HG02973 (cell line): ENCODE measurements around the gene HIRIP3.
A peak's percentile ranks its signal among the peaks of the same experiment; 100 is the strongest.

ENCODE experiments used
- ATAC-seq: cut with Tn5 transposase; IDR thresholded peaks from one replicate; pipeline ENCODE4 v1.9.1; 2021; ENCODE audit warnings: moderate library complexity; ENCODE audit not compliant: unreplicated experiment

Gene HIRIP3

DNA sequence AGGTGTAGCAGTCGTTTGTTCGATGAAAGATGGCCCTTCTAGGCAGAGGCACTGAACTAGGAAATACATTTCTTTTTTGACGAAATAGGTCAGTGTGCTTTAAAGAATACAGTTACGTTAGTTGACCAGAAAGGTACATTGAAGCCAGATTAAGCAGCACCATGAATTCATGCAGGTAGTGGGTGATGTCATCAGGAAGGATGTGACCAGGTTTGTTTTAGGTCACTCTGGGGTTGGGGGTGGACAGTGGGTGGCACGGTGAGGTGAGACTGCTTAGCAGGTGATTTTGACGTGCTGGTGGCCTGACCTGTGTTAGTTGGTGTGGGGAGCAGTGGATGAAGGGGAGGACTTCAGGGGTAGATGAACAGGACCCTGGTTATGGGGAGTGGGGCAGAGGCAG lies 4.2 kb upstream of the HIRIP3 start:
- no peak for ATAC-seq

DNA sequence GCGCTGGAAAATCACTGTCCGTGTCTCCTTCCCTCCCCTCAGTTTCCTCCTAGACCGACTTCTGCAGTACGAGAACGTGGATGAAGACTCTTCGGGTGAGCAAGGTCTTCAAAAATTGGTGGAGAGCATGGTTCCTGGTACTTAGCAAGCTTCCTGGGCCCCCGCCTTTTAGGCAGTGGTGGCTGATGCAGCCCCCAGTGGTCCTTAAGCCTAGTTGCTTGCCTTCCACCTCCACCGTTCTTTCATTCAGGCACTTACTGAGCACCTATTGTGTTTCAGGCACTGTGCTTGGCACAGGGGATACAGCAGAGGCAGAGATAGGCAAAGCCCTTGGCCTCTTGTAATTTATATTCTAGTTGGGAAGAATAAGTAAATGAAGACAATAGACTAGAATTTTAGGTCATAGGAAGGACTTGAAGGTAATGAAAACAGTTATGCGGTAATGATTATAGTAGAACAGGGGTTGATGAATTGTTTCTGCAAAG lies 1.4 kb upstream of the HIRIP3 start:
- no peak for ATAC-seq

DNA sequence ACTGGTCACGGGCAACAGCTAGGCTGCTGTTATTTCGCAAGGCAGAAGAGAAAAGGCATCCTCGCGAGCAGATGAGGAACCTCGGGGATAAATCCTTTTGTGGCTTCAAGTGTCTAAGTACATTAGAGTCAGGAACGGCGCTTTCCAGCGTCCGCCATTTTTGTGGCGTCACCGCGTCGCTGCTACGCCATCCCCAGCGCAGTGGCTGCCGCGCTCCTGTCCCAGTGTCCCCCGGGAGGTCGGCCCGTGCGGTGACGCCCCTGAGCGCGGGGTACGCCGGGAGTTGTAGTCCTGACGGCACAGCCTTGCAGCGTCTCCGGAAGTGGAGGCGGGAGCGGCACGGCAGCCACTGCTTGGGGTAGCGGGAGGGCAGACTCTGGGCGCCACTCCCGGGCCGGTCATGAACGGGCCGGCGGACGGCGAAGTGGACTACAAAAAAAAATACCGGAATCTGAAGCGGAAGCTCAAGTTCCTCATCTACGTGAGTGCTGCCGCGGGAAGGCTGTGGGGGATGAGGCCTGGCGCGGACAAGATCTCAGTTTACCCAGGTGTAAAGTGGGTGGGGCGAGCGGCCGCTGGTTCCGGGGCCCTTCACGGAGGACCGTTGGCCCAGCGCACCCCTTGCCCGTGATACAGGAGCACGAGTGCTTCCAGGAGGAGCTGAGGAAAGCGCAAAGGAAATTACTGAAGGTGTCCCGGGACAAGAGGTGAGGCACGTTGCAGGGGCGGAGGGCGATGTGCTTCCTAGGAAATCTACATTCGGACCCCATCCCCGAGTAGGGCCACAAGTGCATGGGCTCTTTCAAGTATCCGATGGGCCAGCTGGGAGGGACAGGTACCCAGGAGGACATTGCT lies 721 bp upstream of the HIRIP3 start, which contains the start of gene INO80E:
Gene INO80E, plus strand, starts transcription at position 331 of the 855 bp plus-strand sequence. Its CDS starts 70 bp downstream, at position 401.
- peak; percentile 83 for ATAC-seq

DNA sequence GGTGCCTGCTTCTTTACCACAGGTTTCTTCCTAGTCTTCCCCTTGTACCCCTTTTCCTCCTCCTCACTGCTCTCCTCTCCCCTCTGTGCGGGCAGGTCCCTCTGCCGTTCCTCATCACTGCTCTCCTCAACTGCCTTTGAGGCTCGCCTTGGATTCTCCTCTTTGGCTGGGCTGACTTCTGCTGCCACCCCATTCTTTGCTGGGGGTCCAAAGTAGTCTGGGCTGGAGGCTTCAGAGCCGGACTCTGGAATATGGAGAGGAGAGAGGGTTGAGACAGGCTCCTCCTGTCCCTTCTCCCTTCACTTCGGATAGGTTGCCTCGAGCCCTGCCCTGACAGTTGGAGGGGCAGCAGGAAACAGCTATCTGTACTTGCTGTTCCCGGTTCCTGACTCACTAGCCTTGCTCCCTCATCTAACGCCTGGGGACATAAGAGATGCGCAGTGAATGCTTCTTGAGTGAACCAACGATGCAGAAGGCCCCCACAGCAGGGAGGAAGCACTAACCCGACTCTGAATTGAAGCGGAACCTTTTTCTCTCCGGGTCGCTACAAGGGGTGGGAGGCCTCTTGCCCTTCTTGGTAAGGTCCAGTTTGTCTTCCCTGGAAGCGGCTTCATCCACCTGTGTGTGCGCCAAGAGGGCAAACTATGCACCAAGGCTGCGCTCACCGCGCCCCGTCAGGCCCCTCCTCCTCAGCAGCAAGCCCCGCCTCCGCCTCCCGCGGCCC lies 655 bp downstream of the HIRIP3 start:
- ATAC-seq, result peak; percentile 26

DNA sequence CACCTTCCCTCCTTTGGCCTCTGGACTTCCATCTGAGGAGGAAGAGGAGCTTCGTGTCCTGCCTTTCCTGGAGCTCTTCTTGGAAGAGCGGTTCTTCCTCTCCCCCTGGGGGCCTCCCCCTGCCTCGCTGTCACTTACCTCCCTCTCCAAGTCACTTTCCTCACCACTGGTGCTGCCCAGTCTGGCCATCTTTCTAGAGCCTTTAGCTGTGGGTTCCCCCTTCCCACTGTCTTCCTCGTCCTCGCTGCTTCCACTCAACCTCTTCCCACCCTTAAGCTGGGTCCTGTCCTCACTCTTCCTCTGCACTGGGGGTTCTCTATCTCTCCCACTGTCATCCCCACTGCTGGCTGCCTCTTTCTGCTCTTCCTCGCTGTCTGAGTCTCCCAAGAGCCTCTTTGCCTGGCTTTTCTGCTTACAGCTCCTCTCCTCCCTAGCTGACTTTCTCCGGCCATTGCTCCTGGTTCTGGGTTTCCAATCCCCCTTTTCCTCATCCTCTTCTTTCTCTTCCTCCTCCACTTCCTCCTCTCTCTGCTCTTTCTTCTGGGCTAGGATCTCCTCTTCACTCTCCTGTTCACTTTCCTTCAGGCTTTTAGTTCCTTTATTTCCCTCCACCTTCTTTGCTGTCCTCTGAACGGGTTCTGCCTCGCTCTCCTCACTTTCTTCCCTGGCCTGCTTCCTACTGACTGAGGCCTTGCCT lies 1.4 kb downstream of the HIRIP3 start:
- no peak for ATAC-seq

DNA sequence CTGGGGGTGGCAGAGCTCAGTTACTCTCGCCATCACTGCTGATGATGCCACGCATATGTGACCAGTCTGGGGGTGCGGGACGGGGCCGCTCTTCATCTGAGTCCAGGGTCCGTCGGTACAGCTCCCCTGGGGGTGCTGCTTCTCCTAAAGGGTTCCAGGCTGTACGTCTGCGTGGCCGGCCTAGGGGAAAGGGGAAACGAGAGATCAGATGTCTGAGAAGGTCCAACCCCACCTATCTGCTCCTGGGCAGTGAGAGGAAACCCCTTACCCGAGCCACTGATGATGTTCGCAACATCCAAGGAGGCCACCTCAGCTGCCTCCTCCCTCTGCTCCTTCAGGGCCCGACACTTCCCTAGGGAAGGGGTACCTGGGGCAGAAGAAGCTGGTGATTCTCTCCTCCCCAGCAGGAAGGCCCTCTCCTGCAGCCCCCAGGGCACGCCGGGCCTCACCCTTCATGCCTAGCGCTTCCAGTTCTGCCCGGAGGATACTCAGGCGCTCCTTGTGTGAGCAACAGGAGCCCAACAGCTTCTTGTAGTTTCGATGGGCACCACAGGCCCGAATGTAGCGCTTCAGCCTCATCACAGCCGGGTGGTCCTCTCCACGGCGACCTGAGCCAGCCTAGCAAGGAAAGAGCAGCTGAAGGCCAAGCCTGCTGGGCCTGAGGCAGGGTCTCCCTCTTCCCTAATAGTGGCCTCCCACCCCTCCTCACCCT lies 2.1 kb downstream of the HIRIP3 start:
- ATAC-seq, result no peak

DNA sequence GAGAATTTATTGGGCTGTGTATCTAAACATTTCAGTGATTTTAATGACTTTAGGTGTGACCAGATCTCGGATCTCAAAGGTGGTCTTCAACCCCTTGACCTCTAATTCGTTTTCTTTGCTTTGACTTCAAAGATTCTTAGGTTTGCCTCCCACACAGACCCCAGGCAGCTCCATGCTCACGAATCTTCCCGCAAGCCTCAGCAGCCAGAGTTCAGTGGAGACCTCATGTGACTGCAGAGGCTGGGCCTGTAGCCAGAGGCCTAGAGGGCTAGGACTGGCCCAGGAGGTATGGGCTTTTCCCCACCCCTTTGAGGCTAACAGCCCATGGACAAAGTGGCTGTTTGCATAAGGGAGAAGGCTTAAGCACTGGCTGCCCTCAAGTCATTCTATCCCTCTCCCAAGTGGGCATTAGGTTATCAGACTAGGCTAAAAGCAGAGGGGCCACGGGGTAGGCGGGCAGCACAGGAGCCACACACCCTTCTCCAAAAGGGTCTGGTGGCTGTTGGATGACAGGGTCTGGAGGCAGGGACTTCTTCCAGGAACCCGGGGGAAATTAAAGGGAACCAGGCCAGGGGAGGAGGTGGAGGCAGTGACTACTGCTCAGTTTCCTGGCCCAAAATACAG lies 3.0 kb downstream of the HIRIP3 start:
- no peak for ATAC-seq

DNA sequence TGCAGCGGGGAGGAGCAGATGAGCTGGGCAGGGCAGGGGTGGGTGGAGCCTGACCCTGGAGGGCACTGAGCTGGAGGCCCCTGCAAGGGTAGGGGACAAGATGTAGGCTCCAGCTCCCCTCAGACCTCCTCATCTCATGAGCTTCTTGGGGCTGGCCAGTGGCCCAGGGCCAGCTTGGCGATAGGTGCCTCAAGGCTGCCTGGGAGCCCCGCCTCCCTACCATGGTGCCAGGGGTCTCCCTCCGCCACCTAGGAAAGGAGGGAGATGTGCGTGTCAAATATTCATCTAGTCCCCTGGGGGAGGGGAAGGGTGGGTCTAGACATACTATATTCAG lies 3.9 kb downstream of the HIRIP3 start:
- ATAC-seq, result no peak

DNA sequence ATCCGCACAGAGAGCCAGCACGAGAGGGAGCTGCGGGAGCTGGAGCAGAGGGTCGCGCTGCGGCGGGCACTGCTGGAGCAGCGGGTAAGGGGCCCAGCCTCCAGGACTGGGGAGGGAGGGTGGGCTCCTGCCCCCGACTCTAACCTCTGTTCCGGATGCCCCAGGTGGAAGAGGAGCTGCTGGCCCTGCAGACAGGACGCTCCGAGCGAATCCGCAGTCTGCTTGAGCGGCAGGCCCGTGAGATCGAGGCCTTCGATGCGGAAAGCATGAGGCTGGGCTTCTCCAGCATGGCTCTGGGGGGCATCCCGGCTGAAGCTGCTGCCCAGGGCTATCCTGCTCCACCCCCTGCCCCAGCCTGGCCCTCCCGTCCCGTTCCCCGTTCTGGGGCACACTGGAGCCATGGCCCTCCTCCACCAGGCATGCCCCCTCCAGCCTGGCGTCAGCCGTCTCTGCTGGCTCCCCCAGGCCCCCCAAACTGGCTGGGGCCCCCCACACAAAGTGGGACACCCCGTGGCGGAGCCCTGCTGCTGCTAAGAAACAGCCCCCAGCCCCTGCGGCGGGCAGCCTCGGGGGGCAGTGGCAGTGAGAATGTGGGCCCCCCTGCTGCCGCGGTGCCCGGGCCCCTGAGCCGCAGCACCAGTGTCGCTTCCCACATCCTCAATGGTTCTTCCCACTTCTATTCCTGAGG lies 4.4 kb downstream of the HIRIP3 start:
- ATAC-seq, result no peak

DNA sequence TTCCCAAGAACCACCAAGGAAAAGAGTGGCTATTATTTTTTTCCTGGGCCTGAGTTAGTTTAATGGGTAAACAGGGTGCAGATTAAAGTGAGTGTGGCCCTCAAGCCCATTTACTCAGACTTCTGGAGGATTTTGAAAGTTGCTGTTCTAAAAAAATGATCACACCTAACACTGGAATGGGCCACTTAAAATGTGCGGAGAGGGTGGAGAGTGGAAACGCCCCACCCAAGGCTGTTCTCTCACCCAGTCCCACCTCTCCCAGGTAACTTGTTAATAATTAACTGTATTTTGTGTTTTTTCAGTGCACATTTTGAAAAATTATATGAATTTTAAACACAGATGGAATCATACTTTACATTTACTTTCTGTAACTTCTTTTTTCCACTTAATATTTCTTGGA lies 5.4 kb downstream of the HIRIP3 start:
- no peak for ATAC-seq

DNA sequence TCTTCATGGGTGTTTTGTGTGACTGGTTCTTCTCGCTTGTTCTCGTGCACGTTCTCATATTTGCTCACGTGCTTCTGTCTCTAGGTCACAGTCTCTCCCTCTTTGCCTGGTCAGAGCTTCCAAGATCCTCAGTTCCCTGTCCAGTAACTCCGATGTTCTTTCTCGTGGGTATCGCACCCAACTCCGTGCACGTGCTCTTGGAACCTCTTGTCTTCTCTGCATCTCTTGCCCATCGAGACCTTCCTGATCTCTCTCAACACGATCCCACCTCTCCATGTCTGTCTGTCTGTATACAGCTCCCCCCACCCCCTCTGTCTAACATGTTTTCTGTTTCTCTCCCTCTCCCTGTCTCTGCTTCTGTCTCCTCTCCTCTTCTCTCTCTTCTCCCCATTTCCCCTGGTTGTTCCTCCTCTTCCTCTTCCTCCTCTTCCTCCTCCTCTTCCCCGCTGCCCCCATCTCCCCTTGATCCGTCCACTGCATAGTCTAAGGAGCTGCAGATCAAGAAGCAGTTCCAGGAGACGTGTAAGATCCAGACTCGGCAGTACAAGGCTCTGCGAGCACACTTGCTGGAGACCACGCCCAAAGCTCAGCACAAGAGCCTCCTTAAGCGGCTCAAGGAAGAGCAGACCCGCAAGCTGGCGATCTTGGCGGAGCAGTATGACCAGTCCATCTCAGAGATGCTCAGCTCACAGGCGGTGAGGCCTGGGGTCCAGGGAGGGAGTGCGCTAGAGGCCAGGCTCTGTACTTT lies 6.1 kb downstream of the HIRIP3 start:
- ATAC-seq, result no peak

DNA sequence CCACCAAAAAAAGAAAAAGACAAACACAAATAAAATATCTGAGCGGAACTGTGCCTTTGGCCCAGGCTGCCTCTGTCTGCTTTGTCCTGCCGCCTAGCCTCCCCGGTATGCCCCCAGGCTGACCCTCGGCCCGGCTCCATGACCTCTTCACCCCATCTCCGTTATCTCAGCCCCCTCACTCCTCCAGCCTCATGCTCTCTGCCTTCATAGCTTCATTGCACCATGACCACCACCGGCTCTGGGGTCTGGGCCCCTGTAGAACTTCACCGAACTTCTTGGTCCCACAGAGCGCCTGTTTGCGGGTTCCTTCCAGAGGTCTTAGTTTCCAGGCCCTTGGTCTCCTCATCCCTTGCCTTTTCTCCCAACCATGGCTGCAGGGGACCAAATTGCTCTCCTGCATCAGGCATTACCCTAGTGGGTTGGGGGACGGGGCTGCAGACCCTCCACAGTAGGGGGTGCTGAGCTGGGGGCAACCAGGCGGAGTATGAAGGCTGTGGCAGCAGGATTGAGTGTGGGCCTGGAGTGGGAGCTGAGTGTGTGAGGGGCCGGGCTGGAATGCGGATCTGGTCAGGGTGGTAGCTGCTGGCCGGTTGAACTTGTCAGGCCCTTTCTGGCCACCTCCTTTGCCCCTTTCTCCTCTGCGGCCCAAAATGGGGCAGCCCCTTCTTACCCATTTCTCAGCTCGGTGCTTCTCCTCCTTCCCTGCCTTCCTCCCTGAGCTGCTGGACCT lies 6.9 kb downstream of the HIRIP3 start:
- no peak for ATAC-seq

DNA sequence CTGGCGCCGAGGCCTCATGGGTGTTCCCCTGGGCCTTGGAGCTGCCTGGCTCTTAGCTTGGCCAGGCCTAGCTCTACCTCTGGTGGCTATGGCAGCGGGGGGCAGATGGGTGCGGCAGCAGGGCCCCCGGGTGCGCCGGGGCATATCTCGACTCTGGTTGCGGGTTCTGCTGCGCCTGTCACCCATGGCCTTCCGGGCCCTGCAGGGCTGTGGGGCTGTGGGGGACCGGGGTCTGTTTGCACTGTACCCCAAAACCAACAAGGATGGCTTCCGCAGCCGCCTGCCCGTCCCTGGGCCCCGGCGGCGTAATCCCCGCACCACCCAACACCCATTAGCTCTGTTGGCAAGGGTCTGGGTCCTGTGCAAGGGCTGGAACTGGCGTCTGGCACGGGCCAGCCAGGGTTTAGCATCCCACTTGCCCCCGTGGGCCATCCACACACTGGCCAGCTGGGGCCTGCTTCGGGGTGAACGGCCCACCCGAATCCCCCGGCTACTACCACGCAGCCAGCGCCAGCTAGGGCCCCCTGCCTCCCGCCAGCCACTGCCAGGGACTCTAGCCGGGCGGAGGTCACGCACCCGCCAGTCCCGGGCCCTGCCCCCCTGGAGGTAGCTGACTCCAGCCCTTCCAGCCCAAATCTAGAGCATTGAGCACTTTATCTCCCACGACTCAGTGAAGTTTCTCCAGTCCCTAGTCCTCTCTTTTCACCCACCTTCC lies 7.9 kb downstream of the HIRIP3 start:
- ATAC-seq, result no peak

DNA sequence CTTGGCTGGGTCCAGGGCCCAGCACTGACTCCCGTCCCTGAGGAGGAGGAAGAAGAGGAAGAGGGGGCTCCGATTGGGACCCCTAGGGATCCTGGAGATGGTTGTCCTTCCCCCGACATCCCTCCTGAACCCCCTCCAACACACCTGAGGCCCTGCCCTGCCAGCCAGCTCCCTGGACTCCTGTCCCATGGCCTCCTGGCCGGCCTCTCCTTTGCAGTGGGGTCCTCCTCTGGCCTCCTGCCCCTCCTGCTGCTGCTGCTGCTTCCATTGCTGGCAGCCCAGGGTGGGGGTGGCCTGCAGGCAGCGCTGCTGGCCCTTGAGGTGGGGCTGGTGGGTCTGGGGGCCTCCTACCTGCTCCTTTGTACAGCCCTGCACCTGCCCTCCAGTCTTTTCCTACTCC lies 8.5 kb downstream of the HIRIP3 start:
- ATAC-seq, result no peak

DNA sequence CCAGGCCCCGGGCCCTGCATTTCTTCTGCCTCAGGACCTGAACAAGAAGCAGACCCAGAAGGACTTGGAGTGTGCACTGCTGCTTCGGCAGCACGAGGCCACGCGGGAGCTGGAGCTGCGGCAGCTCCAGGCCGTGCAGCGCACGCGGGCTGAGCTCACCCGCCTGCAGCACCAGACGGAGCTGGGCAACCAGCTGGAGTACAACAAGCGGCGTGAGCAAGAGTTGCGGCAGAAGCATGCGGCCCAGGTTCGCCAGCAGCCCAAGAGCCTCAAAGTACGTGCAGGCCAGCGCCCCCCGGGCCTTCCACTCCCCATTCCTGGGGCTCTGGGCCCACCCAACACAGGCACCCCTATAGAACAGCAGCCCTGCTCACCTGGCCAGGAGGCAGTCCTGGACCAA lies 9.2 kb downstream of the HIRIP3 start:
- ATAC-seq, result no peak

DNA sequence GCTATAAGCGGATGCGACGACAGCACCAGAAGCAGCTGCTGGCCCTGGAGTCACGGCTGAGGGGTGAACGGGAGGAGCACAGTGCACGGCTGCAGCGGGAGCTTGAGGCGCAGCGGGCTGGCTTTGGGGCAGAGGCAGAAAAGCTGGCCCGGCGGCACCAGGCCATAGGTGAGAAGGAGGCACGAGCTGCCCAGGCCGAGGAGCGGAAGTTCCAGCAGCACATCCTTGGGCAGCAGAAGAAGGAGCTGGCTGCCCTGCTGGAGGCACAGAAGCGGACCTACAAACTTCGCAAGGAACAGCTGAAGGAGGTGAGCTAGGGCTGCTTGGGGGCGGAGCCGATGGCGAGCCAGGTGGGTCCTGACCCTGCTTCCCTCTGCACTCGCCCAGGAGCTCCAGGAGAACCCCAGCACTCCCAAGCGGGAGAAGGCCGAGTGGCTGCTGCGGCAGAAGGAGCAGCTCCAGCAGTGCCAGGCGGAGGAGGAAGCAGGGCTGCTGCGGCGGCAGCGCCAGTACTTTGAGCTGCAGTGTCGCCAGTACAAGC lies 10.1 kb downstream of the HIRIP3 start:
- ATAC-seq, result no peak

DNA sequence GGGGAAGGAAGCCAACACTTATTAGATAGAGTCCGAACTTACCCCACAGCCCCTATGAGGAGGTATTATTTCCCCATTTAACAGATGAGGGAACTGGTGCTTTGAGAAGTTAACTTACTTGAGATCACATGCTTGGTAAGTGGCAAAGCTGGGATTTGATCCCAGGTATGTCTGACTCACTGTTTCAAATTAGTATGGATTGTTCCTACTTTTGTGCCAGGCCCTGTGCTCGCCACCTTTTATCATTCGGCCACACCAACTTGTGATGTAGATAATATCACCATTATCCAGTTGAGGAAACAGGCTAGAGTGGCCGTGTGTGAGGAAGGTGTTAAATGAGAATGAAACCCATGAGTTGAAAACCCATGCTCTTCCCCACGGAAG lies 10.7 kb downstream of the HIRIP3 start:
- no peak for ATAC-seq
